GM12878 (cell line): ENCODE data around the gene TMEM196. TPM values are rescaled to one million over a fixed set of nuclear protein-coding genes. Genes with fewer than 3 reads are reported as not detected.

Experiments
- ATAC-seq: fragments of 200-7000 bp; cut with Tn5 transposase; 3 replicates; pipeline ENCODE4 v1.9.1; 2020; ENCODE audit warnings: mild to moderate bottlenecking, moderate library complexity
- BruUV-seq: library from RNA; stranded (reverse); fragments of 400-500 nt; replicated peaks from 2 replicates; lab custom pipeline; 2021; lab: Mats Ljungman, UMichigan
- CTCF ChIA-PET: fragments of 300-600 bp; sonication (Branson Sonifier 250); formaldehyde crosslinking; extraction: SDS; loops from one replicate; lab custom pipeline; 2021; ENCODE audit warnings: inconsistent platforms; lab: Yijun Ruan, JAX
- POLR2A ChIA-PET: fragments of 350-600 bp; formaldehyde crosslinking; extraction: SDS; loops from one replicate; lab custom pipeline; 2021; ENCODE audit warnings: inconsistent platforms; lab: Charles Lee
- RAD21 ChIA-PET: fragments of 300-600 bp; sonication (Branson Sonifier 250); formaldehyde crosslinking; loops from one replicate; lab custom pipeline; 2023; ENCODE audit warnings: antibody characterized with exemption; ENCODE audit not compliant: unreplicated experiment; lab: Charles Lee
- SMC1A ChIA-PET: fragments of 300-600 bp; sonication (Branson Sonifier 250); formaldehyde crosslinking; loops from one replicate; lab custom pipeline; 2023; ENCODE audit not compliant: unreplicated experiment, uncharacterized antibody; lab: Charles Lee
- DNase-seq: peaks from one replicate; pipeline ENCODE4 v3.0.0-alpha.2; 2011; ENCODE audit warnings: low read depth, low spot score
- FAIRE-seq: peaks from 3 replicates; lab custom pipeline; 2011; peaks lifted over from hg19 to GRCh38; lab: Jason Lieb, UNC
- H2AFZ ChIP-seq: 2 replicates; pipeline ENCODE4 v1.6.0; 2011; ENCODE audit warnings: low read depth, low read length, control low read depth; ENCODE audit not compliant: control insufficient read depth
- H3K27ac ChIP-seq: 2 replicates; pipeline ENCODE4 v1.5.1; 2011; ENCODE audit warnings: control low read depth; ENCODE audit not compliant: control insufficient read depth, insufficient read depth
- H3K27me3 ChIP-seq, 2 experiments: replicated peaks in 1 of 2; 2 replicates each; pipeline versions ENCODE4 v1.6.0 to v1.6.1; 2011; ENCODE audit warnings: low read length in 1 of 2; ENCODE audit not compliant: control insufficient read depth in 2 of 2, insufficient read depth in 2 of 2
- H3K36me3 ChIP-seq, 2 experiments: 2 replicates each; pipeline ENCODE4 v1.5.1; 2011; ENCODE audit warnings: low read length in 1 of 2; ENCODE audit not compliant: control insufficient read depth in 2 of 2, insufficient read depth in 2 of 2
- H3K4me1 ChIP-seq: 2 replicates; pipeline ENCODE4 v1.6.1; 2011; ENCODE audit warnings: mild to moderate bottlenecking, low read length, moderate library complexity, mixed read lengths; ENCODE audit not compliant: control insufficient read depth, insufficient read depth
- H3K4me2 ChIP-seq: 2 replicates; pipeline ENCODE4 v1.6.0; 2011; ENCODE audit warnings: control low read depth; ENCODE audit not compliant: control insufficient read depth, insufficient read depth
- H3K4me3 ChIP-seq: fragments of 200-600 bp; sonication (generic); 2 replicates; pipeline ENCODE4 v1.5.1; 2016
- H3K79me2 ChIP-seq: 2 replicates; pipeline ENCODE4 v1.6.0; 2011; ENCODE audit warnings: low read length; ENCODE audit not compliant: control insufficient read depth, insufficient read depth
- H3K9ac ChIP-seq: 2 replicates; pipeline ENCODE4 v1.8.0; 2011; ENCODE audit warnings: low read length, control low read depth, mixed read lengths; ENCODE audit not compliant: control insufficient read depth, insufficient read depth
- H3K9me3 ChIP-seq: replicated peaks from 3 replicates; pipeline ENCODE4 v1.5.1; 2011; ENCODE audit warnings: mild to moderate bottlenecking, low read length; ENCODE audit not compliant: control insufficient read depth, insufficient read depth
- H4K20me1 ChIP-seq: 2 replicates; pipeline ENCODE4 v1.6.0; 2011; ENCODE audit not compliant: control insufficient read depth, insufficient read depth
- EZH2 ChIP-seq: IDR thresholded peaks from 2 replicates; pipeline ENCODE4 v1.6.1; 2012; ENCODE audit warnings: low read depth, mild to moderate bottlenecking, control low read depth, inconsistent platforms, low read length, borderline replicate concordance; ENCODE audit not compliant: control insufficient read depth
- MEF2A ChIP-seq: IDR thresholded peaks from 2 replicates; pipeline ENCODE4 v1.6.1; 2011; ENCODE audit warnings: low read depth, mild to moderate bottlenecking, low read length, moderate library complexity; ENCODE audit not compliant: insufficient read depth
- POLR2AphosphoS2 ChIP-seq: IDR thresholded peaks from 2 replicates; pipeline ENCODE4 v1.6.1; 2011; ENCODE audit warnings: low read depth, mild to moderate bottlenecking, low read length, improper control_type of control experiment, moderate library complexity
- POU2F2 ChIP-seq: IDR thresholded peaks from 3 replicates; pipeline ENCODE4 v1.6.1; 2011; ENCODE audit warnings: low read depth, mild to moderate bottlenecking, low read length, borderline replicate concordance
- RELA ChIP-seq: fragments of 450-650 bp; IDR thresholded peaks from 2 replicates; pipeline ENCODE4 v1.8.0; 2014; ENCODE audit warnings: borderline replicate concordance; ENCODE audit not compliant: partially characterized antibody
- RFX5 ChIP-seq: IDR thresholded peaks from 2 replicates; pipeline ENCODE4 v1.6.1; 2011; ENCODE audit warnings: low read depth, low read length, improper control_type of control experiment
- SRF ChIP-seq, 2 experiments: IDR thresholded peaks; 2 replicates each; pipeline ENCODE4 v1.6.1; 2011; ENCODE audit warnings: low read depth in 2 of 2, low read length in 2 of 2, mild to moderate bottlenecking in 1 of 2, moderate library complexity in 1 of 2
- YY1 ChIP-seq: IDR thresholded peaks from 2 replicates; pipeline ENCODE4 v1.6.1; 2011; ENCODE audit warnings: low read depth, mild to moderate bottlenecking, low read length
- WGBS: methylation state at CpG from one replicate; pipeline ENCODE4 v1.1.6; 2016; ENCODE audit warnings: low lambda C conversion rate; ENCODE audit not compliant: insufficient replicate concordance, insufficient coverage; ENCODE audit errors: missing lambda C conversion rate; 5-methylcytosine and 5-hydroxymethylcytosine counted together
- in situ Hi-C: fragments of 300-500 bp; cut with MboI; formaldehyde crosslinking; loops from 9 replicates; pipeline ENCODE4 v1.14.3; 2018; ENCODE audit warnings: mixed read lengths
- intact Hi-C: fragments of 100-400 bp; cut with micrococcal nuclease; formaldehyde crosslinking; loops from one replicate; pipeline ENCODE4 v1.14.2; 2022; ENCODE audit not compliant: unreplicated experiment
- polyA plus RNA-seq, 11 experiments: library from polyadenylated mRNA; depleted of rRNA in 4 of 11; unstranded in 6 of 11; stranded (reverse) in 5 of 11; fragments of >200 nt; fragmentation: Nextera tagmentation in 4 of 11; fragmentation: Illumina TruSeq in 1 of 11; extraction: Ambion mirVana in 4 of 11; extraction: Trizol in 1 of 11; gene quantifications; 1 replicate in 1 of 11; 2 replicates in 10 of 11; pipeline versions ENCODE4 v1.2.1 to v1.2.3, GENCODE V29; 2011 to 2016; ENCODE audit warnings: inconsistent platforms in 2 of 11, missing spikeins in 2 of 11, low read depth in 1 of 11
- total RNA-seq, 4 experiments: library from RNA; depleted of rRNA in 3 of 4; stranded (reverse); fragments of >200 nt in 3 of 4; fragmentation: Illumina TruSeq in 1 of 4; extraction: Trizol in 1 of 4; gene quantifications; 2 replicates each; pipeline versions ENCODE4 v1.2.1 to v1.2.3, GENCODE V29; 2013 to 2021
- TF ChIP-seq, protein P1 (sequence below): IDR thresholded peaks from 2 replicates; pipeline ENCODE4 v1.6.1; 2012; ENCODE audit warnings: low read depth, low read length, improper control_type of control experiment

The TMEM196 gene
- total and polyA plus RNA-seq, 10 of the 15 experiments (the other 5 are each of a cell fraction or from before 2014, with no cell fraction given): 0.04 TPM; not detected in 9

DNA sequence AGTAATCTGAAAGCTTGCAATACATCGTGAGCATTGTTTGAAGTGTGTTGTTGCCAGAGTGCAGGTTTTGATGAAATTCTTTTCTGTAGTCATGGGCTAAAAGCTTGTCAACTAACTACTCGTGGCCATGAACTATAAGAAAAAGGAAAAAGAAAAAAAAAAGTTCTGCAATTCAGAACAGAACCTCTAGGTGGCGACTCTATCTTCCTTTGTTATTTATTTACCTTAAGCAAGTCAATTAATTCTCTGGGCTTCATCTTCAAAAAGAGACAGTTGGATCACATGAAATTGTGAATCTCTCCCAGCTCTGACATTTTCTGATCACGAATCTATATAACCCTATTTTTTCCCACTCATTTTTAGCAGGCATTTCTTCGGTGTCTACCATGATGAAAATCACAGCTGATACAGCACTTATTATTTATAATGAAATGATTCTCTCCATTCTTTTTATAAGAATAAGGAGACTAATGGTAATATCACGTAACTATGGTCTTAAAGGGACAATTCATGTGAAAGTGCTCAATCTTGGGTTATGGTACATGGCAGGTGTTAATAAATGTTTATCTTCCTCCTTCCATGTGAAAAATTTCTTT, 18.8 kb downstream of the TMEM196 start (continued):
- TF ChIP-seq RELA (no peak), POLR2AphosphoS2 (no peak), YY1 (no peak), MEF2A (no peak), EZH2 (no peak)
- TF ChIP-seq, all 136 proteins: peak for 4

DNA sequence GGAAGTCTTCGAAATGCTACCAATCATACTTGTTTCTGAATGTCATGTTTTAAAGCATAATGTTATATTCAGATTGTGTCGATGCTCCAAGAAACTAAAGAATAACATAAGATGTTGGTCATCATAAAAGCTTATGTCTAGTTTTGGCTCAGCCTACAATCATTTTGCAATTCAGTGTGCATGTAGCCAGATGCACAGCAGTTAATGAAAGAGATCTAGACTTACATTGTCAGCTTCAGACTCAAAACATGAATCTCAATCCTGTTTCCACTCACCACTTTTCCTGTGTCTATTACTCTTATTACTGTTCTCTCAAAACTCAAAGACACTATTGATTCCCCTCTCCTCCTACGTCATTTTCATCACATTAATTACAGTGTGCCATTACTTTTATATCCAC, 21.4 kb downstream of the TMEM196 start:
- RAD21 ChIA-PET: interaction anchor here (1.0 to 2.2 kb wide), 6 partner anchors 279 to 846 kb away, joined by 3 to 9 read pairs (median 3); no protein-coding TSS in a partner anchor
- Histone ChIP-seq H4K20me1 (no peaks in the 10 kb centered on the region), H3K36me3 (no peaks in the 10 kb centered on the region), H3K9ac (no peak overlapping the region), H3K4me1 (no peaks in the 10 kb centered on the region), H3K27ac (no peak overlapping the region), H3K9me3 (no peaks in the 10 kb centered on the region), H2AFZ (no peak overlapping the region), H3K4me3 (no peak overlapping the region), H3K27me3 (no peaks in the 10 kb centered on the region), H3K79me2 (no peaks in the 10 kb centered on the region), H3K4me2 (no peak overlapping the region)
- FAIRE-seq: no peak
- WGBS: 16% methylated on average over 3 of the region's 3 CpGs
- SMC1A ChIA-PET: interaction anchor here (1.2 to 1.8 kb wide), 2 partner anchors 688 to 847 kb away, joined by 3 to 10 read pairs; no protein-coding TSS in a partner anchor
- no peak for DNase-seq
- CTCF ChIA-PET: interaction anchor here (0.6 to 2.6 kb wide), 16 partner anchors 9 to 1549 kb away, joined by 3 to 13 read pairs (median 4); partner anchors contain the start of gene POLR1F
- ATAC-seq: peak; percentile 21; the same call in 2 of the 3 replicates
- in situ Hi-C loops: loop anchor here (10.0 kb wide), 2 partner anchors 403 to 563 kb away; no protein-coding TSS in a partner anchor
- intact Hi-C loops: loop anchor here (5.0 kb wide), 2 partner anchors 380 to 560 kb away; no protein-coding TSS in a partner anchor
- POLR2A ChIA-PET: no interaction called here
- TF ChIP-seq SRF (IDR thresholded peaks at IDR 0.05; ENCODE audit: low read depth in 2 of 2, low read length in 2 of 2): no peak
- no peak for TF ChIP-seq POU2F2
- TF ChIP-seq, protein P1, sequence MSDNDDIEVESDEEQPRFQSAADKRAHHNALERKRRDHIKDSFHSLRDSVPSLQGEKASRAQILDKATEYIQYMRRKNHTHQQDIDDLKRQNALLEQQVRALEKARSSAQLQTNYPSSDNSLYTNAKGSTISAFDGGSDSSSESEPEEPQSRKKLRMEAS: no peak
- TF ChIP-seq RFX5: no peak
- TF ChIP-seq, all 136 proteins: peak for 0
- BruUV-seq: no TSS peak
